ENCODE data around the gene ADGRV1. TPM values are rescaled to one million over a fixed set of nuclear protein-coding genes. Genes with fewer than 3 reads are reported as not detected.

The ADGRV1 gene
- total and polyA plus RNA-seq, 9 of the 15 experiments (the other 6 are each of a cell fraction or from before 2014, with no cell fraction given), result 21.7 to 156 (median 58.2) TPM

GRCh38 chr5:91053741-91054025, 495.1 kb downstream of the ADGRV1 start:
- in situ Hi-C loops (cut with MboI), result no loop called here
- Histone ChIP-seq H3K27ac (ENCODE audit: extremely low read depth, low read depth, low read length) (no peak overlapping the region), H3K9ac (ENCODE audit: insufficient read depth in 1 of 2, low read depth in 2 of 2, low read length in 2 of 2) (no peak overlapping the region), H3K79me2 (ENCODE audit: control insufficient read depth, insufficient read depth, low read length) (no peaks in the 10 kb centered on the region), H3K4me2 (ENCODE audit: insufficient read depth, low read length) (no peak overlapping the region), H3K4me3 (no peak overlapping the region), H3K4me1 (replicated peaks in 1 of 2; ENCODE audit: control insufficient read depth in 2 of 2, insufficient read depth in 2 of 2, low read length in 2 of 2) (no peaks in the 10 kb centered on the region; a peak in 1 of 5 replicates), H3K9me3 (replicated peaks; ENCODE audit: control insufficient read depth, insufficient read depth, low read depth, low read length) (no peaks in the 10 kb centered on the region), H3K9me1 (ENCODE audit: control insufficient read depth, insufficient read depth, low read length) (no peaks in the 10 kb centered on the region), H2AFZ (ENCODE audit: low read depth, low read length) (no peak overlapping the region), H4K20me1 (replicated peaks; ENCODE audit: control insufficient read depth, insufficient read depth, low read length) (no peaks in the 10 kb centered on the region), H3K36me3 (ENCODE audit: control insufficient read depth, insufficient read depth, low read length) (no peaks in the 10 kb centered on the region), H3K27me3 (ENCODE audit: control insufficient read depth in 2 of 2, insufficient read depth in 2 of 2, low read length in 2 of 2) (no peaks in the 10 kb centered on the region)
- BruUV-seq (replicated peaks), result no TSS peak
- no peak for FAIRE-seq
- no peak for ATAC-seq
- ChIA-PET CTCF (ENCODE audit: low intra/inter-chr PET ratio) (no interaction called here), POLR2A (no interaction called here)
- DNase-seq (ENCODE audit: extremely low read depth in 1 of 4, low spot score in 3 of 4), result no peak
- WGBS (ENCODE audit: insufficient coverage, low coverage, missing lambda C conversion rate), result 69% methylated on average over 1 of the region's 1 CpG
- no peak for TF ChIP-seq HDAC8 (tag; IDR thresholded peaks at IDR 0.05)
- TF ChIP-seq KLF13 (tag; IDR thresholded peaks at IDR 0.05; ENCODE audit: borderline replicate concordance, low read depth), result no peak
- no peak for TF ChIP-seq HDAC2 (IDR thresholded peaks at IDR 0.05)
- no peak for TF ChIP-seq RAD51 (IDR thresholded peaks at IDR 0.05; ENCODE audit: borderline replicate concordance, low read depth)
- TF ChIP-seq ZNF124 (CRISPR knock-in tag; IDR thresholded peaks at IDR 0.05), result no peak
- TF ChIP-seq CAMTA2 (CRISPR knock-in tag; conservative IDR thresholded peaks at IDR 0.05), result no peak
- TF ChIP-seq HDAC1 (IDR thresholded peaks at IDR 0.05), result no peak
- no peak for TF ChIP-seq CBFB (CRISPR knock-in tag; IDR thresholded peaks at IDR 0.05)
- TF ChIP-seq MXD1 (CRISPR knock-in tag; IDR thresholded peaks at IDR 0.05; ENCODE audit: borderline replicate concordance, poor library complexity, severe bottlenecking), result no peak
- TF ChIP-seq SRSF1 (IDR thresholded peaks at IDR 0.05; ENCODE audit: low read depth, low read length), result no peak
- no peak for TF ChIP-seq POLR3G (IDR thresholded peaks at IDR 0.05; ENCODE audit: extremely low read depth, insufficient read length, insufficient replicate concordance)
- TF ChIP-seq ZNF511 (CRISPR knock-in tag; IDR thresholded peaks at IDR 0.05), result no peak
- intact Hi-C loops (cut with micrococcal nuclease), result no loop called here

Measured in K562 (cell line).